ENCODE results near the gene GSE1. TPM values are rescaled to one million over a fixed set of nuclear protein-coding genes. Genes with fewer than 3 reads are reported as not detected.

Gene GSE1
- total RNA-seq, 1 donor from 2014 or later = 120 TPM

- Histone ChIP-seq H3K4me1 (no peaks in the 10 kb centered on the region), H3K36me3 (no peaks in the 10 kb centered on the region), H3K27me3 (no peaks in the 10 kb centered on the region), H3K27ac (no peak overlapping the region), H3K9me3 (peaks cover 0 to 6% of the 10 kb centered on the region in 2 donors), H3K4me3 (no peak overlapping the region)
- no peak for TF ChIP-seq CTCF (IDR thresholded peaks at IDR 0.05)
- intact Hi-C loops (cut with DNase I) = loop anchor here (10.0 kb wide), 1 partner anchor 286 kb away; no protein-coding TSS in a partner anchor
- no peak for DNase-seq (ENCODE audit: low spot score in 2 of 2)
These were observed 97.6 kb downstream of the GSE1 start for GRCh38 chr16:85710732-85711131.

GRCh38 chr16:85711982-85712587 is 99.0 kb downstream of the GSE1 start:
- Histone ChIP-seq H3K4me1 (no peaks in the 10 kb centered on the region), H3K4me3 (no peak overlapping the region), H3K36me3 (no peaks in the 10 kb centered on the region), H3K27me3 (no peaks in the 10 kb centered on the region), H3K27ac (no peak overlapping the region), H3K9me3 (peaks cover 0 to 6% of the 10 kb centered on the region in 2 donors)
- no peak for DNase-seq (ENCODE audit: low spot score in 2 of 2)
- TF ChIP-seq CTCF (IDR thresholded peaks at IDR 0.05) = no peak
- intact Hi-C loops (cut with DNase I) = loop anchor here (10.0 kb wide), 1 partner anchor 287 kb away; no protein-coding TSS in a partner anchor

GRCh38 chr16:85712801-85713200 is 99.7 kb downstream of the GSE1 start:
- no peak for TF ChIP-seq CTCF (IDR thresholded peaks at IDR 0.05)
- H3K27ac ChIP-seq = no peak overlapping the region
- no peak overlapping the region for H3K4me3 ChIP-seq
- H3K27me3 ChIP-seq = no peaks in the 10 kb centered on the region
- peaks cover 0 to 6% of the 10 kb centered on the region in 2 donors for H3K9me3 ChIP-seq
- no peak for DNase-seq (ENCODE audit: low spot score in 2 of 2)
- H3K4me1 ChIP-seq = no peaks in the 10 kb centered on the region
- H3K36me3 ChIP-seq = no peaks in the 10 kb centered on the region
- intact Hi-C loops (cut with DNase I) = loop anchor here (10.0 kb wide), 1 partner anchor 288 kb away; no protein-coding TSS in a partner anchor

- Histone ChIP-seq H3K27ac (no peak overlapping the region), H3K4me1 (no peaks in the 10 kb centered on the region), H3K9me3 (peaks cover 0 to 6% of the 10 kb centered on the region in 2 donors), H3K36me3 (no peaks in the 10 kb centered on the region), H3K27me3 (no peaks in the 10 kb centered on the region), H3K4me3 (no peak overlapping the region)
- TF ChIP-seq CTCF (IDR thresholded peaks at IDR 0.05) = no peak
- DNase-seq (ENCODE audit: low spot score in 2 of 2) = no peak
- intact Hi-C loops (cut with DNase I) = loop anchor here (2.0 to 10.0 kb wide), 2 partner anchors 291 to 413 kb away; no protein-coding TSS in a partner anchor
These were observed 102.3 kb downstream of the GSE1 start for GRCh38 chr16:85715169-85716021.

GRCh38 chr16:85716022-85716679 is 103.0 kb downstream of the GSE1 start:
- TF ChIP-seq CTCF (IDR thresholded peaks at IDR 0.05) = no peak
- H3K4me1 ChIP-seq = no peaks in the 10 kb centered on the region
- H3K9me3 ChIP-seq = peaks cover 0 to 6% of the 10 kb centered on the region in 2 donors
- H3K36me3 ChIP-seq = no peaks in the 10 kb centered on the region
- no peak for DNase-seq (ENCODE audit: low spot score in 2 of 2)
- no peaks in the 10 kb centered on the region for H3K27me3 ChIP-seq
- intact Hi-C loops (cut with DNase I) = loop anchor here (10.0 kb wide), 1 partner anchor 291 kb away; no protein-coding TSS in a partner anchor
- no peak overlapping the region for H3K4me3 ChIP-seq
- no peak overlapping the region for H3K27ac ChIP-seq

All from ascending aorta (tissue), 2 donors.